ENCODE measurements around the gene NDUFA5.
"Not testable (repeated sequence)": the region's sequence is repeated elsewhere in the genome, so short reads cannot be mapped to it uniquely, and the experiment has no call there.

The NDUFA5 gene

GRCh38 chr7:123555484-123555883 lies 2.1 kb downstream of the NDUFA5 start:
- no peak for DNase-seq

- no peak for DNase-seq
Observed at GRCh38 chr7:123553159-123553558, 4.5 kb downstream of the NDUFA5 start.

DNA sequence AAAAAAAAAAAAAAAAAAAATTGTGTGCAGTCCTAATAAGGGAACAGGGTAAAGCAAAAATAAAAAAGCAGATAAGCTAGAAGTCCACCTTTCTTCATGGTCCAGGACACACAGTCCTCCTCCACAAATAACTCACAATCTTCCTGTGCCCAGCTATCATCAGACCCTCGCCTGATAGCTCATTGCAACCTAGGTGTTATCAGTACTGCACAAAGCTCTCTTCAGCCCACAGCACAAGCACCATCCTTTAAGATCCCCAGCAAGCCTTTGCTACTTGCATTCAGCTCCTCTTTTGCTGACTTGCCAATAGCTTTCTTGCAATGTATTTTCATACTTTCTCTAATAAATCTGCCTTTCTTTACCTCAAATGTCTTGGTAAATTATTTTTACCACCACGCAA lies 5.0 kb downstream of the NDUFA5 start:
- DNase-seq: no peak

GRCh38 chr7:123552134-123552533 lies 5.5 kb downstream of the NDUFA5 start:
- not testable (repeated sequence) for DNase-seq

GRCh38 chr7:123548406-123548805 lies 9.2 kb downstream of the NDUFA5 start:
- peak; percentile 20 for DNase-seq

GRCh38 chr7:123539871-123540270 lies 17.7 kb downstream of the NDUFA5 start:
- DNase-seq: no peak

DNA sequence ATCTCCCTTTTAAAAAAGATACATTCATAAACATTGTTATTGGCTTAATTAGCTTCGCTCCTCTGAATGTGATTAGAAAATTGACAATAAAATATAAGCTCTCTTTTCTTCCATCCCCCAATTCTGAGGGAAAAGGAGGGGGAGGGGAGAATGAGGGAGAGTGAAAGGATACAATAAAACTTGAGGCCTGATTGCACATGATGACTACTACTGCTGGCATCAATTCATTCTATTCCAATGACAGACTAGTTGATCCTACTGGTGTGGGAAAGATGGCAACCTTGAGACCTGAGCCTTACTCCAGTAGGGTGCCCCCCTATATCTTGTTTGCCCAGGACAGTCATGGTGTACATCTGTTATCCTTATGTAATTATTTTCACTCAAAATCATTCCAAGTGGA lies 18.7 kb downstream of the NDUFA5 start:
- peak; percentile 25 for DNase-seq

GRCh38 chr7:123538189-123538714 lies 19.4 kb downstream of the NDUFA5 start:
- DNase-seq: peak; percentile 87

- no peak for DNase-seq
Observed at GRCh38 chr7:123537026-123537642, 20.5 kb downstream of the NDUFA5 start.

DNA sequence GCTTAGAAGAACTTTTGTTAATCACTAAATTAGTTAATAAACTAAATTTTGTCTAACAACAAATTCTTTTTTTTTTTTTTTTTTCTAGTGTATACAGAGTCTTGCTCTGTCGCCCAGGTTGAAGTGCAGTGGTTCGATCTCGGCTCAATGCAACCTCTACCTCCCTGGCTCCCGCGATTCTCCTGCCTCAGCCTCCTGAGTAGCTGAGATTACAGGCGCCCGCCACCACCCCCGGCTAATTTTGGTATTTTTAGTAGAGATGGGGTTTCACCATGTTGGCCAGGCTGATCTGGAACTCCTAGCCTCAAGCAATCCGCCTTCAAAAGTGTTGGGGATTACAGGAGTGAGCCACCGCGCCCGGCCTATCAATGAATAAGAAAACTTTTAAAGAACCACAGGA lies 22.1 kb downstream of the NDUFA5 start:
- no peak for DNase-seq

DNA sequence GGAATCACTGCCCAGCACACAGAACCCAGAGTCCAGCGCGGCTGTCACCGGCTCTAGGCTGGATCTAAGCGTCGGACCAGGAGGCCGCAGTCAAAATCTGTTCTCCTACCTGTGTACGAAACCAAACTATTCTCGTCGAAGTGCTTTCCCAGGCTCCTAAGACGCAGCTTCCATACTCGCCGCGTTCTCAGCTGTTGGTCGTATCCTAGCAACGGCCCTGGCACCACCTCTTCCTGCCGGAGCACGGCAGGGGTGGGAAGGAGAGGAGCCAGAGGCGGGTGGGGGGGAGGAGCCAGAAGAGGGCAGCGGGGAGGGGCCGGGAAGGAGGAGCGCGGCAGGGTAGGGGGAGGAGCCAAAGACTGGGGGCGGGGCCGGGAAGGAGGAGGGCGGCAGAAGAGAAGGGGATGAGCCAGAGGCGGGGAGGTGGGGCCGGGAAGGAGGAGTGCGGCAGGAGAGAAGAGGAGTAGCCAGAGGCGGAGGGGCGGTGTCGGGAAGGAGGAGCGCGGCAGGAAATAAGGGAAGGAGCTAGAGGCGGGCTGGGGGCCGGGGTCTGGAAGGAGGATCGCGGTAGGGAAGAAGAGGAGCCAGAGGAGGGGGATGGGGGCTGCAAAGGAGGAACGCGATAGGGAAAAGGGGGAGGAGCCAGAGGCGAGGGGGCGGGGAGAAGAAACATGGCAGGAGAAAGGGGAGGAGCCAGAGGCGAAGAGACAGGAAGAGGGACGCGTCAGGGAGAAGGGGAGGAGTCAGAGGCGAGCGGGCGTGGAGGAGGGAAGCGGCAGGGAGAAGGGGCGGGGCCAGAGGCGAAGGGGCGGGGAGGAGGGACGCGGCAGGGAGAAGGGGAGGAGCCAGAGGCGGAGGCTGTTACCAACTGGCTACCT lies 23.0 kb downstream of the NDUFA5 start, which contains the start of gene IQUB:
Gene IQUB (minus strand): TSS at position 213 of the 878 bp plus-strand sequence. CDS start 22,255 bp downstream, outside the sequence.
- peak; percentile 95 for DNase-seq

- DNase-seq: no peak
Observed at GRCh38 chr7:123533929-123534382, 23.7 kb downstream of the NDUFA5 start.

DNA sequence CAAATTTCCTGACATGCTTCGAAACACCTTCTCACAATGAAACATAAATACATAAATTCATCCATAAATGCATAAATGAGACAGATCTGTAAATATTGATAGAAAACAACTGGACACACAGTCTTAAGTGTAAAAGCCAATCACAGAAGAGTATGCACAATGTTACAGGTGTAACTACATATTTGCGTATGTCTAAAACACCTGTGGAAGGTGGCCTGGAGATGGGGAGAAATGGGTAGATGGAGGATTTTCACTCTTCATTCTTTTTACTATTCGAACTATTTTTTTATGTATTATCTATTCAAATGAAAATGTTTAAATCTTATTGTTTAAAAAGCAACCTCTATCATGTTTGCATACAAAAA lies 24.1 kb downstream of the NDUFA5 start:
- no peak for DNase-seq

DNA sequence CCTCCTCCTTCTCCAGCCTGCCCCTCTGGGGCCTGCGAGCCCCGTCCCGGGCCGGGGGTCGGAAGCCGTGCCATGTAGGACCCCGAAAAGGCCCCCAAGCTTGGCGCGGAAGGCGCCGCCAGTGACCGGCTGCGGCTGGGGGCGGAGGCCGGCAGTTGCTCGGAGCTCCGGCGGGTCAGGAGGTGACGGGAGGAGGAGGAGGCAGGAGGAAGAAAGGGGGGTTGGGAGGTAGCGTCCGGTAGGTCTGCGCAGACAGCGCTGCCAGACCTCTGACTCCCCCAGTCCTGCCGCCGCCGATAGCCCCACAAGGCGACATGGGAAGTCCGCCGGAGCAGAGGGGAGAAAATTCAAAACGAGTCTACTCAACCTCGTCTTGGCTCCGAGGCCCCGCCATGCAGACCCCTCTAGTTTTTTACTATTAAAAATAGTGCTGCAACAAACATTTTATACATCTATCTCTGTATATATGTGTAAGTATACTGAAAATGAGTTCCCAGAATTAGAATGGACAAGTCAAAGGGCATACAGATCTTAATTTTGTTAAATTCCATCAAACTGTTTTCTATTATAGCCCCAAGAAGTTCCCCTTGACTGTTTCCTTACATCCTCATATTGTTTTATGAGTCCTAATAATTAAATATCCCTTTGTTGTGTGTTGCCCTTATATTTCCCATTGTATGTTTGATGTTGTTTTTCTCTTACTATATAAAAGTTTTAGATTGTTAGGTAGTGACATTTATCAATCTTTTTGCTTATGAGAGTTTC lies 24.6 kb downstream of the NDUFA5 start:
- DNase-seq: not testable (repeated sequence)

DNA sequence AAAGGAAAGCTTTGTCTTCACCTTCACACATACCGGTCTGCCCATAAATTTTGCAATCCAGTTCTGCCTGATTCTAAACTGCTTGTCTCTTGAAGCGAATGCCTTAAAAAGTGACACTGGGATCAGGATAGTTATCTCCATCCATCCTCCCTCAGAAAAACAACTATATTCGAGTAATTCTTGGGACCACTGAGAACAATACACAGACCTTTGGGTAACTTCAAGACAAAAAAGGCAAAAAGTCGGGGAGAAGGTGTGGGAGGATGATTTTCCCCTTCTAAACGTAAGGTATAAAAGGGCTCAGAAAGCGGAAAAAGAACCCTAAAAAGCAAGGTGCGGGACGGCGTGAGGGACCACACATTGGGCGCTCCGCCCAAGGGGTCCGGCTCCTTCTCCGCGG lies 25.3 kb downstream of the NDUFA5 start:
- DNase-seq: not testable (repeated sequence)

DNA sequence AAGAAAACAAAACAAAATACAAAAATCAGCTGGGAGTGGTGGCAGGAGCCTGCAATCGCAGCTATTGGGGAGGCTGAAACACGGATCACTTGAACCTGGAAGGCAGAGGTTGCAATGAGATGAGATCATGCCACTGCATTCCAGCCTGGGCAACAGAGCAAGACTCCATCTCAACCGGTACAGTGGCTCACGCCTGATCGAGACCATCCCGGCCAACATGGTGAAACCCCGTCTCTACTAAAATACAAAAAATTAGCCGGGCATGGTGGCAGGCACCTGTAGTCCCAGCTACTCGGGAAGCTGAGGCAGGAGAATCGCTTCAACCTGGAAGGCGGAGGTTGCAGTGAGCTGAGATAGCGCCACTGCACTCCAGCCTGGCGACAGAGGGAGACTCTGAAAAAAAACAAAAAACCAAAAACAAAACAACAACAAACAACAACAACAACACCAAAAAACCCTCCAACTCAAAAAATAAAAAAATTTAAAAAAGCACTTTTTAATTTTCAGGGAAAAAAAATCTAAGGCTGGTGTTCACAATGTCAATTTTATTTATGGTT lies 27.5 kb downstream of the NDUFA5 start:
- DNase-seq: not testable (repeated sequence)

DNA sequence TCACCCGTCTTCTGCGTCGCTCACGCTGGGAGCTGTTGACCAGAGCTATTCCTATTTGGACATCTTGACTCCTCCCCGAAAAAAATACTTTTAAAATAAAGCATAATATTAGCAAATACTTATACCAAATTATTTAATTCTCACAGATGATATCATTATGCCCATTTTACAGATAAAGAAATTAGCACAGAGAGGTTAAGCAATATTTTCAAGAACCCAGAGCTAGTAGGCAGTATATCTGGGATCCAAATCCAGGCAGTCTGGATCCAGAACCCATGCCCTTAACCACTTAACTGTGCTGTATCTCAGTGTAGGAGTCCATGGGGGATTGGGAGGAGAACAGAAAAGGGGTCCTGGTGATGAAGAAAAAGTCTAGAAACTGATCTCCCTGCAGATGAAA lies 29.4 kb downstream of the NDUFA5 start:
- DNase-seq: no peak

GRCh38 chr7:123527712-123528225 lies 29.8 kb downstream of the NDUFA5 start:
- not testable (repeated sequence) for DNase-seq

- DNase-seq: not testable (repeated sequence)
Observed at GRCh38 chr7:123526533-123526932, 31.1 kb downstream of the NDUFA5 start.

GRCh38 chr7:123522066-123522465 lies 35.6 kb downstream of the NDUFA5 start:
- no peak for DNase-seq

- no peak for DNase-seq
Observed at GRCh38 chr7:123505221-123505620, 52.4 kb downstream of the NDUFA5 start.

GRCh38 chr7:123502201-123502600 lies 55.4 kb downstream of the NDUFA5 start:
- DNase-seq: no peak
